ENCODE data around the gene CCDC88C. TPM values are rescaled to one million over a fixed set of nuclear protein-coding genes. Genes with fewer than 3 reads are reported as not detected.

The CCDC88C gene
- polyA plus RNA-seq, 5 donors = 21.4 to 36.1 (median 28.4) TPM

DNA sequence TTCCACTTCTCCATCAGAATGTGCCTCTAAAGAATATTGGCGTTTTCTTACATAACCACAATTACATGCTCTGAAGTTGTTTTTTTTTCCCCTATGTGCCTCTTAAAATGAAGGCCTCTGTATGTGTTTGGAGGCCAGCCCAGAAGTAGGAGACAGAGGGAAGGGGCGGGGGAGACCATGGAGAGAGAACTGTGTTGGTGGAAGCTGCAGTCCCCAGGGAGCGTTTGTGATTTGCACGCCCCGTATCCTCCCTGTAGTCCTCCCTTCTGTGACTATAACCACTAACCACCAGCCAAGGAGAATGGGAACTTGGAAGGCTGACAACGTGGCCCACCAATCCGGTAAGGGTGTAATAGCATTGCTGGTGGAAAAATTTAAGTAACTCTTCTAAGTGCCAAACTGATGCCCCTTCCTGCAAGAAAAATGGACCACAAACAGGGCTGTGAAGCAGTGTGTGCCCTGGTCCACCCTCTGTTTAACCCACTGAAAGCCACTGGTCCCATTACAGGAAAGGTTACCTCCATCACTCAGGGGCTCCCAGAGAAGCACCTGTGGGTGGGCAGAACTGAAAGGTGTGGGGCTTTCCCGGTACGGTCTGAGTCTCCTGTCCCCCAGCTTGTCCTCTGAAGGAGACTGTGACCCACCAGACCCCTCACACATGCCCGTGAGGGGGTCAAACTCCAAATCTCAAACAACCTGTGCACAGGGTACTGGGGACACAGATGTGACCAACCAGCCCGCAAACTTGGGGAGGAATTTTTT is 36.8 kb downstream of the CCDC88C start:
- DNase-seq = peak; percentile 67 to 69

- DNase-seq = no peak
Measured at GRCh38 chr14:91380123-91380522, 37.5 kb downstream of the CCDC88C start.

GRCh38 chr14:91379579-91379932 is 38.1 kb downstream of the CCDC88C start:
- no peak for DNase-seq

DNA sequence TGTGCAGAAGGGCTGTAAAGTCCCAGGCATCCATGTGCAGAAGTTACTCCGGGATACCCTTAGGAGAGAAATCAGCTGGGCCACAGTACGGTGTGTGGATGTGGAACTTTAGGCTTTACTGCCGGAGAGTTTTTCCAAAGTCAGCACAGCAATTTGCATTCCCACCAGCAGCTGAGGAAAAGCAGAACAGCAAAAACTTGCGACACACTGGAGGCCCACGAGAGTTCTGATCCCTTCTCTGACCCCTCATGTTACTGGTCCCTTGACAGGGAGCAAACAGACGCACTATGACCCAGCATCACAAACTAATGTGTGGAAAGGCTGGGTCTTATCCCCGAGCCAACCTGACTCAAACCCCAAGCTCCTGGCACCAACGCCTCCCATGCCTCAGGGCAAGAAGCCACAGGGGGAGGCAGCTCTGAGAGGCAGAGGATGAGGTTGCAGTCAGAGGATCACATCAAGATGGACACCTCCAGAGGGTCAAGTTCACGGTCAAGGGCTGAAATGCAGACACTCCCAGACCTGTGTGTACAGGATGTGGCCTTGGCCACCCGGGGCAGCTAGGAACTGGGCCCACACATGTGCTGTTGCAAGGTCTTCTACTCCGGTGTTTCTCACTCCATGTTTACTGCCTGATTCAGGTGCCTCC is 38.6 kb downstream of the CCDC88C start:
- DNase-seq = no peak

DNA sequence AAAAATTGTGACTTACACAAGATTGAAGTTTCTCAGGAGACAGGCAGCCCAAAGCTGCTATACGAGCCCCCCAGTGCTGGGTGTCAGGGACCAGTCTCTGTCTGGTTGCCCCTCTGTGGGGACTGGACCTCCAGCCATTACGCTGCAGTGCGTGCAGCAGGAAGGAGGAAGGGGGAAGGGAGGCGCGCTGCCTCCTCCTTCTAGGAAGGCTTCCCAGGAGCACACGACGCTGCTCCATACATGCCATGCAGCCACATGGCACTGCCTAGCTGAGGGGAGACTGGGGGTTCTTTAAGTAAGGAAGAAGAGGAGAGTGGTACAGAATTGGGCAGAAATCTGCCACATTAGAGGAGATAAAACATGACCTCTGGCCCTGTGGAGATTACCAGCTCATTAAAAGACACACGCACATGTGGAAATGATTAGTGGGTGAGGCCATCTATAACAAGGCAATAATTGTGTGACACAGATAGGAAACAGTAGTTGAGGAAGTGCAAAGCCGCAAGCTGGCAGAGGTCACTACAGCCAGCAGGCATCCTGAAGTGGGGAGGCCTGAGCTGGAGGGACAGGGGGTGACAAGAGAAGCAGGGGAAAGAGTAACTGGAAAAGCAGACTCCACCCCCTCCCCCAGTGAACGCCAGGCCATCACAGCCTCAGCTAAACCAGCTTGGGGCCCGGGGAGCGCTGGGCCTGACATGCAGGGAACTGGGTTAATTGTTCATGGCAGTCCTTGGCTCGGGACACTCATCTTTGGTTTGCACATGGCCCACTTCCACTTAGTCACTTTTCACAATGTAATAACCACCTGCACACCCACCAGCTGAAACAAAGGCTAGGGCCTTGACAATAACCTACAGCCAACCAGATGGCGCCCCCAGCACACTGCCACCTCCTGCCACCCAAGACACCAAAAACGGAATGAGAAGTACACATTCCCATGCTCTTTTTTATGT is 39.6 kb downstream of the CCDC88C start:
- DNase-seq = no peak

DNA sequence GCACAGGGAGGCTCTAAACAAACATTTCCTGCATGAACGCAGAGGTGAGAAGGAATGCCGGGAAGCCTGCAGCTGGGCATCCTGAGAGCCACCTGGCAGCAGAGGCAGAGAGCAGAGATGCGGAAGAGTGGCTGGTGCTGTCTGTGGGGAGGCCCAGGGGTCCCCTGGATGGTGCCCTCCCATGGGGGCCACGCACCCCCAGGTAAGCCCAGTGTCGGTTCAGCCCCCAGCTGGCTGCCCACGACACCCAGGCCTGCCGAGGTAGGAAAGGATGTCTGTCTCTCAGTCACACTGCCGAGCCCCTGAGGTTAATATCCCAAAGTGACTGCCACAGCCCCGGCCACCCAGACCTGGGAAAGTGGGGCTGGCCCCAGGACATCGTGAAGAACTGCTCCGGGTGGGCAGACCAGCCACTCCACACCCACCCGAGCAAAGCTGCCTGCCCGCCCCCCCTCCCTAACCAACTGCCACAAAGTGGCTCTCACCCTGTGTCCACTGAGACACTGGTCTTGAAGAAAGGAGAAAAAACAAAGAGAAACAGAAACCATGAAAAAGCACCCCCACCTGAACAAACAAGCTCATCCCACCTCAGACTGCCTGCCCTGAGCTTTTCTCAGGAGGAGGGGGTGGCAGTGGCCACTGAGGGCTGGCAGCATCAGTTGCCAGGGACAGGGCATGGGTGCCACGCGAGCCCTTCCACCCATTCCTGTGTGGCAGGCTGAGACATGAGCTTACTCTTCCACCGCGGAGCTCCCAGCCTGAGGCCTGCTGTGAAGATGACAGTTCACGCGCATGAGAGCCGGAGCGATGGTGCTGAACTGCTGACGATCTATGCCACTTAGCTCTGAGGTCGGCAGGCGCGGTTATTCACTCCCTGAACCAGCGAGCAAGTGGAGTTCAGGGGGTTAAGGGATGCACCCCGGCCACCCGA is 40.8 kb downstream of the CCDC88C start:
- DNase-seq = no peak

GRCh38 chr14:91375720-91376452 is 41.7 kb downstream of the CCDC88C start:
- DNase-seq = no peak

DNA sequence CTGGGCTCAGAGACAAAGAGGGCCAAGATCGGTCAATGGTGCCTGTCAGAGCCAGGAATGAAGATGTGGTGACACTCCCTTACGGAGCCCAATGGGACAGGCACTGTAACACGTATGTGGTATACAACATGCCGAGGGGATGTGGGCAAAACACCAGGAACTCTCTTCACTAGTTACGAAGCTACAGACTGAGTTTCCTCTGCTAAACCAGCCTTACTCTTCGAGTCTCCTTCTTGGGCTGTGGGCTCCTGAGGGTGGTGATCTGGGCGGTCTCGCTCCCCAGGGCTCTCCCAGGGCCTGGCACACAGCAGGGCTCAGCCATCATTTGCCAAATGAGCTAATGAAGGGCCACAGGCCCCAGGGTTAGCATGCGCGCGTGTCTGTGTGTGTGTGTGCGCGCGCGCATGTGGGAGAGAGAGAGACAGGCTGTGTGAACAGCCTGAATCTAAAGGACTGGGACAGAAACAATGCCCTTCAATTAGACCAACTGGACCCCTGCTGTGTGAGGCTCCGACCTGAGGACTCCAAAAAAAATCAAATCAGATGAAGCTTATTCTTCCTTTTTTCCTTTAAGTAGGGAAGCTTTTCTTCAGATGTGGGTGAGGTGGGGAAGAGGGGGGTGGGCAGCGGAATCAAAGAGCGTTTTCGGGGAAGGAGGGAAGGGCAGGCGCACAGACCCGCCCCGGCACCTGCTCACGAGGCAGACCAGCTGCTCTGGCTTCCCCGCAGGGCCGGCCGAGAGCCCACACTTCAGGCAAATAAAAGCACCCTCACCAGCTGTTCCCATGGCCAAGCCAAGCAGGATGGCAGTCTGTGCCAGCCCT is 42.5 kb downstream of the CCDC88C start:
- no peak for DNase-seq

DNA sequence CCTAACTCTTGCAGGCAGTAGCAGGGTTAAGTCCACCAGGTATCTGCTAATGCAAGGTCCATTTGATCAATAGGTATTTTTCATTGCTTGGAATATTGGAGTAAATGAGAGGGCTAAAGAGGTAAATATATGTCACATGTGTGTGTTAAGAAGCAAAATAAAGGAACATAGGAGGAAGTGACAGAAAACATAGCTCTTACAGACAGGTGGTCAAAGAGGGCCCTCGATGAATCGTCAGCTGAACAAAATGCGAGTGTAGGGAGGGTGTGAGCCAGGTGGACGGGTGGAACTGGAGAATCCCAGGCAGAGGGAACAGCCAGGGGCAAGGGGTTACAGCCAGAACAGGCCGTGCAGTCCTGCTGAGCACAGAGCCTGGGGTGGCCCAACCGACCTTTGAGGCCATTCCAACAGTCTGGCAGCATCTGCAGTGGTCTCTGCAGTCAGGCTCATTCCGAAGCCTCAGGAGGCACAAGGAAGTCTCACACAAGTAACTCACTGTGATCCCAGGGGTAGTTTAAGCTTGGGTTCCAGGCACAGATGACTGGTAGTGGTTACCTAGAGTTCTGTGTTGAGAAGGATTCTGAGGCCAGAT is 43.2 kb downstream of the CCDC88C start:
- no peak for DNase-seq

DNA sequence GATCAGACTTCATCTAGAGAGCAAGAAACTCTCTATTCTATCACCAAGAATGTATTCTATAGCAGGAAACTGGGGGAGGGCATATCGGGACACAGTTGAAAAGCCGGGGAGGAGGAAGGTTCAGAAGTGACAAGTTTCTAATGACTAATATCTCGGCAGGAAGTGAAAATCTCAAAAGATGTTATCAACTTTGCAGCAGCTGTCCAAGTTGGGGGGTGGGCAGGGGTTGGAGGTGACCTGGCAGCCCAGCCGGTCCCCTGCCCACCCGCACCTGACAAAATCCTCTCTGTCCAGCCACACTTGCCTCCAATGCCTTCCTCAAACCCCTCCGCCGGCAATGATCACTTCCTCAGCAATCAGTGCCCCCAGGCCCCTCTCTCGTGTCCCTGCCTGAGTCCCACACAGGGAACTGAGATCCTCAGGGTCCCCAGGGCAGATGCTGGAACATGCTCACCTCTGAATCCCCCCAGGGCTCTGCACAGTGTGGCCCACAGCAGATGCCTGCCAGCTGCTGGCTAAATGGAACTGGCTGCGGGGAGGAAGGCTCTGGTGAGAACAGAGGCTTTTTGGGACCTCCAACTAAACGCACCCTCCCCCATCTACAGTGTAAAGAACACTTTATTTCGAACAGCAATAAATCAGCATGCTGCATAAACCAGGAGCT is 43.9 kb downstream of the CCDC88C start:
- no peak for DNase-seq

DNA sequence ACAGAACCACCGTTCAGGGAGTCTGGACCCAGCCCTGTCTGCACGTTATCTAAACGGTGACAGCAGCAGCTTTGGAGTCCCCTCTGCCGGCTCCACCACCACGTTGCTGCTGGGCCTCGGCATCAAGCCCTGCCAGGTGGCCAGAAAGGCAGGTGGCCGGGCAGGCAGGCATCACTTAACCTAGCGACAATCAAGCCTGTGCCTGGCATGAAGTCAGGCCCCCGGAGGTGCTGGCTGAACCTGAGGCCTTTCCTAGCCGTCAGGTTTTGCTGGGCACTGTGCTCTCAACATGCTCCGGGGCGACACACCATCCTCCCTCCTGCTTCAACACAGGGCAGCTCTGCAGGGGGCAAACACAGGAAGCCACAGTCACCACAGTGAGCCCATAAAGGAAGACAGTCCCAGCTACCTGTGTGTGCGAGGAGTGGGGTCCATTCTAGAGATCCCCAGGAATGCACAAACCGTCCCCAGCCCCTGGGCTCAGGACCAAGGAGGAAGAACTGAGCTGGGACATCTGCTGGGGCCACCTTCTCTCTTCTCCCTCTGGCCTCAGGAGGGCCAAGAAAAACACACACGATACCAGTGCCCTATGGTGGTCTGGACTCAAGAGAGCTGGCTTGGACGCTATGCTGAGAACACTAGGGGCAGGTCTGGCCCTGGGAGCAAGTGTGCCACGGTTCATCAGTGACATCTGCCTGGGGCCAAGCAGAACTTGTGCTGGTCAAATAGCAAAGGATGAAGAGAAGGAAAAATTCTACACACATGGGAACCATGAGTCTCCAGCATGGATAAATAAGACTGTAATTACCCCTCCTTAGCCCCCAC is 44.7 kb downstream of the CCDC88C start:
- no peak for DNase-seq

DNA sequence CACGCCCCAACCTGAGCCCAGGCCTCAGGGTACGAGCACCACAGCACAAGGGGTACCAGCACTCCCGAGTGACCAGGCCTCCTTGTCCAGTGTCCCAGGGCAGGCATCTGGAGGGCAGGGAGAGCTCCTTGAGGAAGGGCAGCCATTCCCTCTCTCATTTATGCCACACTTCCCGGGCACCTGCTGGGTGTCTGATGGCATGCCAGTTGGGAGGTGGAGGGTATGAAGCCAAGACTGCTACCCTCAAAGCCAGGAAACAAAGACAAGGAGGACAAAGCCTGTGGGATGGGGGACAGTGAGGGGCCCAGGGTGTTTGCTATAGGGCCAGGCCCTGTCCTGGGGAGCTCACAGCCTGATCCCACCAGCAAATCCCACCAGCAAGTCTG is 45.6 kb downstream of the CCDC88C start:
- DNase-seq = no peak

- no peak for DNase-seq
Measured at GRCh38 chr14:91371011-91371989, 46.3 kb downstream of the CCDC88C start.

- peak; percentile 84 to 86 for DNase-seq
Measured at GRCh38 chr14:91369628-91370445, 47.8 kb downstream of the CCDC88C start.

- DNase-seq = no peak
Measured at GRCh38 chr14:91368776-91369416, 48.7 kb downstream of the CCDC88C start.
